Large intestine (tissue), 3 donors: ENCODE results near the gene PRAC1. TPM values are rescaled to one million over a fixed set of nuclear protein-coding genes. Genes with fewer than 3 reads are reported as not detected.

Experiments
- DNase-seq, 2 donors: peaks; one replicate each; pipeline versions ENCODE4 v3.0.0 to v3.0.0-alpha.2; 2013
- H3K27ac ChIP-seq: one replicate; pipeline ENCODE4 v1.5.1; 2013; ENCODE audit warnings: low read length
- H3K27me3 ChIP-seq: 2 replicates; pipeline ENCODE4 v1.6.1; 2013; ENCODE audit warnings: low read length; ENCODE audit not compliant: control insufficient read depth, insufficient read depth
- H3K36me3 ChIP-seq: 2 replicates; pipeline ENCODE4 v1.6.1; 2013; ENCODE audit warnings: low read length; ENCODE audit not compliant: control insufficient read depth, insufficient read depth
- H3K4me1 ChIP-seq: one replicate; pipeline ENCODE4 v1.6.1; 2013; ENCODE audit warnings: low read length; ENCODE audit not compliant: control insufficient read depth, insufficient read depth
- H3K4me3 ChIP-seq: one replicate; pipeline ENCODE4 v1.5.1; 2013; ENCODE audit warnings: low read length
- H3K9me3 ChIP-seq: one replicate; pipeline ENCODE4 v1.6.1; 2013; ENCODE audit warnings: mild to moderate bottlenecking, low read depth, low read length, moderate library complexity; ENCODE audit not compliant: control insufficient read depth
- WGBS: methylation state at CpG from one replicate; pipeline ENCODE4 v1.1.5; 2013; ENCODE audit warnings: low lambda C conversion rate; ENCODE audit not compliant: insufficient coverage; 5-methylcytosine and 5-hydroxymethylcytosine counted together
- polyA plus RNA-seq: library from polyadenylated mRNA; unstranded; fragments of 120-200 nt; gene quantifications from one replicate; pipeline ENCODE4 v1.2.1, GENCODE V29; 2013

The PRAC1 gene
- polyA plus RNA-seq, 1 donor, result not detected

DNA sequence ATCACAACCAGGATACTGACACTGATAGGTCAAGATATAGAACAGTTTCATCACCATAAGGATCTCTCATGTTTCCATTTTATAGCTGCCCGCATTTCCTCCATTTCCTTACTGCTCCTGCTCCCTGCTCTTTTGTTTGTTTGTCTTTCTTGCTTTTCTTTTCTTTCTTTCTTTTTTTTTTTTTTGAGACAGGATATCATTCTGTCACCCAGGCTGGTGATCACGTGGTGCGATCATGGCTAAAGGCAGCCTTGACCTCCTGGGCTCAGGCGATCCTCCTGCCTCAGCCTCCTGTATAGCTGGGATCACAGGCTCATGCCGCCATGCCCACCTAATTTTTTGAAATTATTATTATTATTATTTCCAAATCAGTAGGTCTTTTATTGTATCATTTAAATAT, 31.7 kb downstream of the PRAC1 start:
- no peaks in the 10 kb centered on the region for H3K9me3 ChIP-seq
- no peak overlapping the region for H3K4me3 ChIP-seq
- WGBS, result 100% methylated on average over 1 of the region's 5 CpGs
- peaks cover 28% of the 10 kb centered on the region for H3K27me3 ChIP-seq
- no peaks in the 10 kb centered on the region for H3K4me1 ChIP-seq
- DNase-seq, result no peak
- H3K36me3 ChIP-seq, result no peaks in the 10 kb centered on the region
- H3K27ac ChIP-seq, result no peak overlapping the region

GRCh38 chr17:48681609-48682008, 40.7 kb downstream of the PRAC1 start:
- Histone ChIP-seq H3K9me3 (peaks cover 2% of the 10 kb centered on the region), H3K4me3 (no peak overlapping the region), H3K36me3 (no peaks in the 10 kb centered on the region), H3K4me1 (peaks cover 3% of the 10 kb centered on the region), H3K27me3 (peaks cover 48% of the 10 kb centered on the region), H3K27ac (no peak overlapping the region)
- no peak for DNase-seq
- WGBS, result 100% methylated on average over 1 of the region's 1 CpG

GRCh38 chr17:48679385-48680096, 42.8 kb downstream of the PRAC1 start:
- H3K4me3 ChIP-seq, result no peak overlapping the region
- peaks cover 58% of the 10 kb centered on the region for H3K27me3 ChIP-seq
- peaks cover 2% of the 10 kb centered on the region for H3K9me3 ChIP-seq
- H3K36me3 ChIP-seq, result no peaks in the 10 kb centered on the region
- no peak for DNase-seq
- no peak overlapping the region for H3K27ac ChIP-seq
- WGBS, result no CpG with 5 or more reads among the region's 5 CpGs
- peaks cover 3% of the 10 kb centered on the region for H3K4me1 ChIP-seq

GRCh38 chr17:48678141-48678971, 44.0 kb downstream of the PRAC1 start:
- Histone ChIP-seq H3K4me1 (peaks cover 3% of the 10 kb centered on the region), H3K27ac (no peak overlapping the region), H3K4me3 (no peak overlapping the region), H3K9me3 (peaks cover 2% of the 10 kb centered on the region), H3K27me3 (peaks cover 59% of the 10 kb centered on the region), H3K36me3 (no peaks in the 10 kb centered on the region)
- DNase-seq, result peak; percentile 39
- no CpG with 5 or more reads among the region's 41 CpGs for WGBS

GRCh38 chr17:48676963-48677558, 45.3 kb downstream of the PRAC1 start:
- WGBS, result 80% methylated on average over 1 of the region's 6 CpGs
- Histone ChIP-seq H3K4me1 (peaks cover 3% of the 10 kb centered on the region), H3K27ac (no peak overlapping the region), H3K36me3 (no peaks in the 10 kb centered on the region), H3K4me3 (no peak overlapping the region), H3K27me3 (peaks cover 53% of the 10 kb centered on the region), H3K9me3 (peaks cover 2% of the 10 kb centered on the region)
- no peak for DNase-seq

- no peaks in the 10 kb centered on the region for H3K4me1 ChIP-seq
- DNase-seq, result no peak
- WGBS, result 83% methylated on average over 1 of the region's 2 CpGs
- peaks cover 32% of the 10 kb centered on the region for H3K27me3 ChIP-seq
- no peak overlapping the region for H3K27ac ChIP-seq
- no peak overlapping the region for H3K4me3 ChIP-seq
- no peaks in the 10 kb centered on the region for H3K9me3 ChIP-seq
- H3K36me3 ChIP-seq, result no peaks in the 10 kb centered on the region
Observed at GRCh38 chr17:48672340-48672739, 50.0 kb downstream of the PRAC1 start.

Other genes with a start within 250 kb of the PRAC1 start
- gene HOXB1, start 191.5 kb downstream of the PRAC1 start, polyA plus RNA-seq, result 0.07 TPM
- gene HOXB2, start 177.4 kb downstream of the PRAC1 start, polyA plus RNA-seq, result 18.6 TPM
- gene HOXB4, start 144.2 kb downstream of the PRAC1 start, polyA plus RNA-seq, result 5.9 TPM
- 30.8 TPM for gene HOXB3, start 132.3 kb downstream of the PRAC1 start, polyA plus RNA-seq
- 25.7 TPM for gene HOXB5, start 128.7 kb downstream of the PRAC1 start, polyA plus RNA-seq
- gene HOXB6, start 117.5 kb downstream of the PRAC1 start, polyA plus RNA-seq, result 9.8 TPM
- 3.5 TPM for gene HOXB7, start 111.5 kb downstream of the PRAC1 start, polyA plus RNA-seq
- 1.8 TPM for gene HOXB8, start 107.2 kb downstream of the PRAC1 start, polyA plus RNA-seq
- 0.03 TPM for gene HOXB9, start 96.2 kb downstream of the PRAC1 start, polyA plus RNA-seq
- gene PRAC2, start 667 bp upstream of the PRAC1 start, polyA plus RNA-seq, result not detected
- gene HOXB13, start 6.2 kb upstream of the PRAC1 start, polyA plus RNA-seq, result not detected
- 3.1 TPM for gene TTLL6, start 94.7 kb upstream of the PRAC1 start, polyA plus RNA-seq
- gene CALCOCO2, start 108.5 kb upstream of the PRAC1 start, polyA plus RNA-seq, result 159 TPM
- gene ATP5MC1, start 170.3 kb upstream of the PRAC1 start, polyA plus RNA-seq, result 200 TPM
- gene UBE2Z, start 185.9 kb upstream of the PRAC1 start, polyA plus RNA-seq, result 75.5 TPM
- gene SNF8, start 222.3 kb upstream of the PRAC1 start, polyA plus RNA-seq, result 103 TPM
- 98.8 TPM for gene GIP, start 246.1 kb upstream of the PRAC1 start, polyA plus RNA-seq